Measurements from ENCODE around the gene TAF1A.

Gene TAF1A

DNA sequence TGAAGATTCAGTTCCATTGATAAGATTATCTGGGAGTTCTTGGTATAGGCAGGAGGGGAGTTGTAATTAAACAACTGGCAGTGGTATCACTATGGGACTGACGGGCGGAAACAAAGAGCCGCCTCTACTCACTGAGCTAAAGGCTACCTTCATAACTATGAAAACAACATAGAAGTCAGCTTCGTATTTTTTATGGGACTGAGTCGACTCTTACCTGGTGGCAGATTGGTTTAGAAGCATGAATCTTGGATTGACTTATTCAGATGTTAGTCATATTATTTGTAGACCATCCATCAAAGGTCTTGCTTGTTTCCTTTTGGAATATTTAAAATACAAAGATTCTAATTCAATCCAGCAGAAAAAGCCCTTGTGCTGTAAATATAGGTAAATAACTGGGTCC, 35.6 kb downstream of the TAF1A start:
- no peak for DNase-seq (ENCODE audit: low read depth)
- TF ChIP-seq, protein P1, sequence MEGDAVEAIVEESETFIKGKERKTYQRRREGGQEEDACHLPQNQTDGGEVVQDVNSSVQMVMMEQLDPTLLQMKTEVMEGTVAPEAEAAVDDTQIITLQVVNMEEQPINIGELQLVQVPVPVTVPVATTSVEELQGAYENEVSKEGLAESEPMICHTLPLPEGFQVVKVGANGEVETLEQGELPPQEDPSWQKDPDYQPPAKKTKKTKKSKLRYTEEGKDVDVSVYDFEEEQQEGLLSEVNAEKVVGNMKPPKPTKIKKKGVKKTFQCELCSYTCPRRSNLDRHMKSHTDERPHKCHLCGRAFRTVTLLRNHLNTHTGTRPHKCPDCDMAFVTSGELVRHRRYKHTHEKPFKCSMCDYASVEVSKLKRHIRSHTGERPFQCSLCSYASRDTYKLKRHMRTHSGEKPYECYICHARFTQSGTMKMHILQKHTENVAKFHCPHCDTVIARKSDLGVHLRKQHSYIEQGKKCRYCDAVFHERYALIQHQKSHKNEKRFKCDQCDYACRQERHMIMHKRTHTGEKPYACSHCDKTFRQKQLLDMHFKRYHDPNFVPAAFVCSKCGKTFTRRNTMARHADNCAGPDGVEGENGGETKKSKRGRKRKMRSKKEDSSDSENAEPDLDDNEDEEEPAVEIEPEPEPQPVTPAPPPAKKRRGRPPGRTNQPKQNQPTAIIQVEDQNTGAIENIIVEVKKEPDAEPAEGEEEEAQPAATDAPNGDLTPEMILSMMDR (IDR thresholded peaks at IDR 0.05; ENCODE audit: insufficient read depth, low read depth, low read length, missing control alignments): no peak
- no peak overlapping the region for H3K4me3 ChIP-seq (ENCODE audit: low read length)

DNA sequence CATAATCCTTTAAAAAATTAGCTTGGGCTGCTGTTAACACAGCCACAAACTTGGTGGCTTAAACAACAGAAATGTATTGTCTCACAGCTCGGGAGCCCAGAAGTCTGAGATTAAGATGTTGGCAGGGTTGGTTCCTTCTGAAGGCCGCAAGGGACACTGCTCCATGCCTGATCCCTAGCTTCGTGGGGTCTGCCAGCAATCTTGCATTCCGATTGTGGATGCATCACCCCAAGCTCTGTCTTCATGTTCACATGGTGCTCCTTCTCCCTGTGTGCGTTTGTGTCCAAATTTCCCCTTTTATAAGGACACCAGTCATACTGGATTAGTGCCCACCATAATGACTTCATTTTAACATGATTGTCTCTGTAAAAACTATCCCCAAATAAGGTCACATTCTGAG, 36.9 kb downstream of the TAF1A start:
- H3K4me3 ChIP-seq (ENCODE audit: low read length): no peak overlapping the region
- TF ChIP-seq, protein P1 (IDR thresholded peaks at IDR 0.05; ENCODE audit: insufficient read depth, low read depth, low read length, missing control alignments): no peak
- no peak for DNase-seq (ENCODE audit: low read depth)

DNA sequence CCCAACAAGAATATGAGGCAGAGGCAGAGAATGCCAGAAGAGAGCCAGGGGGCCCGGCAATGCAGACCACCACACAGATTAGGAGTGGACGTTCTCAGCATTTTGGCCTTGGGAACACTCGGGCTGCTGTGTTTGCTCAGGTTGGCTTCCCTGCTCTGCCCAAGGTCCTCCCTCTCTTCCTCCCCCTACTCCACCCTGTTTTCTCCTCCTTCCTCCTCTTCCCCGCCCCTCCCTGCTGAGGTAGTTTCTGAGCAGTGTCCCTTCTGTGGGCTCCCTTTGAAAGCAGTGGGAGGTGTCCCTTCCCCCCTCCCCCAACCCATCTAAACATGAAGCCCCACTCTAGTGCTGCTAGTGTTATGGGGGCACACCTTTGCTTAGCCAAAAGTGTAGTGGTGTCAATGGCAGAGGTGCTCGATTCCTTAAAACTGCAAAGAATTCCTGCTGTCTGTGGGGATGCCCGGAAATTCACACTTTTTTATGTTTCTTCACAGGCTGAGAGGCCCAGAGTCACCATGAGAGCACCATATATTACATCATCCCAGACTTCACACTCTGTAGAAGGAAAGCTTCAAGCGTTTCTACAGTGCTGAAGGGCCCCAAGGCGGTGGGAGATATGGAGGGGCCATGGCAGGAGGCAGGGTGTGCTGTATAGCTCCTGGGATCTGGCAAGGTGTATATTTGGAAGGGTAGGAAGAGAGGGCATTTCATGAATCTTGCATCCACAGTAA, 41.6 kb downstream of the TAF1A start, which contains the start of gene HHIPL2:
Gene HHIPL2 (minus strand): TSS at position 161 of the 728 bp plus-strand sequence. CDS start 60 bp downstream, at position 101.
- H3K4me3 ChIP-seq (ENCODE audit: low read length): no peak within 1 kb of the TSS
- no peak for DNase-seq (ENCODE audit: low read depth)
- TF ChIP-seq, protein P1 (IDR thresholded peaks at IDR 0.05; ENCODE audit: insufficient read depth, low read depth, low read length, missing control alignments): no peak

DNA sequence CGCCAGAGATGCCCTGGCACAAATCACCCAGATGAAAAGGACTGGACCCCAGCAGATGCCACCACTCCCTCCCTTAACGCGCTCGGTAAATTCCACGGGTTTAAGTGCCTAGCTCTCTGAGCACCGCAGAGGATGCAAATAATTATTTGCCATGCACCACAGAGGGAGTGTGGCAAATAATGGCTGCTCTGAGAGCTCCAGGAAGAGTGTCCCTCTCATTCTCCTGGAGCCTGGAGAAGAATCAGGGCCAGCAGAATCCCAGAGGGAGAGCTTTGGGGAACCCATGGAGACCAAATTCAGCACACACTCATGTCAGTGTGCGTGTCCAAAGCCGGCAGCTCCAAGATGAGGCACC, 42.5 kb downstream of the TAF1A start:
- DNase-seq (ENCODE audit: low read depth): no peak
- H3K4me3 ChIP-seq (ENCODE audit: low read length): no peak overlapping the region
- TF ChIP-seq, protein P1 (IDR thresholded peaks at IDR 0.05; ENCODE audit: insufficient read depth, low read depth, low read length, missing control alignments): no peak

DNA sequence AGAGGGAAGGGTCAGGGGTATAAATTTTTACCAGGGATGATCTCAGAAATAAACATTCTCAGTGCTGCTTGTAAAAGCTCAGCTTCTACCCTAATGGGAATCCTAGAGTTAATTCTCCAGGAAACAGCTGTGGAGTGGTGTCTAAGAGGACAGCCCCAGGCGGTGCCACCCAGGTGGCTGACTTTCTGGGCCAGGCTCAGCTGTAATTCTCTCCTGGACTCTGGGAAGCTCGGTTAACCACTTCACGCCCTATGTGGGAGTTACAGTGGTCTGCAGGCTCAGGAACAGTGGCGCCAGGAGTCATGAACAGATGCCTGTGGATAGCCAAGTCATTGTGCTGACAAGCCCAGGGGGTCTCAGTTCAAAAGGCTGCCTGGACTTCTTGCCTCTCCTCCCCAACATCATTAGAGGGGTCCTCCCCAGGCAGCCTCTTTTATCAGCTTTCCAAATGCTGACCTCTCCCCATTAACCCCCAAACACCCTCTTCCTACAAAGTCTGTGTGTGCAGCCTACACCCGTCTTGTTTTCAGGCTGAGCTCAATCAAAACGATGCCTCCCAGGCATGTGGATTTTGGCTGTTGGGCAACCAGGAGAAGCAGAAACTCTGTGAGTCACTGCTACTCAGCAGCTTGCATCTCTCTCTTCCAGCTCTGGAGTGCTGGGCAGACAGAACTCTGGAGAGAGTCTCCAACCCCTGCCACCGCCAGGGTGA, 43.0 kb downstream of the TAF1A start:
- DNase-seq (ENCODE audit: low read depth): peak; percentile 90
- TF ChIP-seq, protein P1 (IDR thresholded peaks at IDR 0.05; ENCODE audit: insufficient read depth, low read depth, low read length, missing control alignments): no peak
- no peak overlapping the region for H3K4me3 ChIP-seq (ENCODE audit: low read length)

DNA sequence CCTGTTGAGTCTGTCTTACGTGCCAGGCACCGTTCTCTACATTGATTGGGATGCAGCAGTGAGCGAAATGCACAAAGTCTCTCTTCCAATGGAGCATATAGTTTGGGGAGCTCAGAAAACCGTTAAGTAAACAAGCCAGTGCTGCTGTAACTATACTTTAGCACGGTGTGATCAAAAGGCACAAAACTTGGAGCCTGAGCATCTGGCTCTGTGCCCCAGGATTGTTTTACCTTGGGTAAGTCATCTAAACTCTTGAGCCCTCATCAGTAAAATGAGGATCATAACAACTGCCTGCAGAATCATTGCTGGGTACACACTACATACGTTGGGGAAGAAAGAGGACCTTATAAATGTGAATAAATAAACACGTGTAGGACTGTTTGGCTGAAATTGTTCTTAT, 43.6 kb downstream of the TAF1A start:
- TF ChIP-seq, protein P1 (IDR thresholded peaks at IDR 0.05; ENCODE audit: insufficient read depth, low read depth, low read length, missing control alignments): no peak
- no peak overlapping the region for H3K4me3 ChIP-seq (ENCODE audit: low read length)
- no peak for DNase-seq (ENCODE audit: low read depth)

Measured in epithelial cell of esophagus (primary cell).